WTC11 (cell line): ENCODE data around the gene ATG9B. TPM values are rescaled to one million over a fixed set of nuclear protein-coding genes. Genes with fewer than 3 reads are reported as not detected.

Source experiments
- ATAC-seq: fragments of 200-7000 bp; cut with Tn5 transposase; 2 replicates; pipeline ENCODE4 v1.10.0; 2021; ENCODE audit warnings: mild to moderate bottlenecking, moderate library complexity
- CTCF ChIA-PET: fragments of 300-600 bp; sonication (Branson Sonifier 250); formaldehyde crosslinking; loops from one replicate; lab custom pipeline; 2021; ENCODE audit warnings: antibody characterized with exemption; lab: Charles Lee
- POLR2A ChIA-PET: fragments of 350-600 bp; sonication (Branson Sonifier 250); formaldehyde crosslinking; loops from one replicate; lab custom pipeline; 2021; ENCODE audit warnings: antibody characterized with exemption; lab: Charles Lee
- DNase-seq: peaks from one replicate; pipeline ENCODE4 v3.0.0; 2021; ENCODE audit warnings: low spot score
- H3K27ac Mint-ChIP-seq: 2 replicates; pipeline ENCODE4 v1.8.0; 2021; ENCODE audit warnings: mixed read lengths
- H3K27me3 Mint-ChIP-seq: 2 replicates; pipeline ENCODE4 v1.8.0; 2021; ENCODE audit warnings: low read depth, mild to moderate bottlenecking, moderate library complexity, mixed read lengths
- H3K36me3 Mint-ChIP-seq: 2 replicates; pipeline ENCODE4 v1.8.0; 2021; ENCODE audit warnings: mixed read lengths
- H3K4me1 Mint-ChIP-seq: 2 replicates; pipeline ENCODE4 v1.8.0; 2022; ENCODE audit warnings: mixed read lengths
- H3K4me3 Mint-ChIP-seq: 2 replicates; pipeline ENCODE4 v1.8.0; 2021; ENCODE audit warnings: mild to moderate bottlenecking, moderate library complexity, mixed read lengths
- H3K9me3 Mint-ChIP-seq: 2 replicates; pipeline ENCODE4 v1.8.0; 2021; ENCODE audit warnings: mixed read lengths
- ATF3 ChIP-seq: sonication (generic); formaldehyde crosslinking; conservative IDR thresholded peaks from 2 replicates; pipeline ENCODE4 v1.8.1; 2022; ENCODE audit warnings: mild to moderate bottlenecking, missing genetic modification reagents
- CBFB ChIP-seq: sonication (generic); formaldehyde crosslinking; IDR thresholded peaks from 2 replicates; pipeline ENCODE4 v1.8.1; 2022; ENCODE audit warnings: mild to moderate bottlenecking, low read depth, missing genetic modification reagents
- E2F1 ChIP-seq: sonication (generic); formaldehyde crosslinking; IDR thresholded peaks from 2 replicates; pipeline ENCODE4 v1.8.0; 2022; ENCODE audit warnings: mild to moderate bottlenecking, missing genetic modification reagents
- E2F5 ChIP-seq: sonication (generic); formaldehyde crosslinking; IDR thresholded peaks from 2 replicates; pipeline ENCODE4 v1.8.1; 2022; ENCODE audit warnings: mild to moderate bottlenecking, moderate library complexity, missing genetic modification reagents
- ERG ChIP-seq: fragments of 250-450 bp; sonication (Bioruptor Pico); IDR thresholded peaks from 2 replicates; pipeline ENCODE4 v1.8.0; 2021; ENCODE audit warnings: mild to moderate bottlenecking
- FOXP4 ChIP-seq: sonication (generic); formaldehyde crosslinking; IDR thresholded peaks from 2 replicates; pipeline ENCODE4 v1.8.0; 2022; ENCODE audit warnings: mild to moderate bottlenecking, missing genetic modification reagents
- GABPB1 ChIP-seq: sonication (generic); formaldehyde crosslinking; IDR thresholded peaks from 2 replicates; pipeline ENCODE4 v1.8.1; 2023; ENCODE audit warnings: mild to moderate bottlenecking, missing genetic modification reagents
- GRHL2 ChIP-seq: fragments of 250-450 bp; sonication (Bioruptor Pico); IDR thresholded peaks from 2 replicates; pipeline ENCODE4 v1.8.0; 2022; ENCODE audit warnings: mild to moderate bottlenecking, moderate library complexity; ENCODE audit not compliant: insufficient replicate concordance, severe bottlenecking
- KAT7 ChIP-seq: sonication (generic); formaldehyde crosslinking; IDR thresholded peaks from 2 replicates; pipeline ENCODE4 v1.8.1; 2023; ENCODE audit warnings: missing genetic modification reagents, mild to moderate bottlenecking, borderline replicate concordance
- MYBL2 ChIP-seq: sonication (generic); formaldehyde crosslinking; IDR thresholded peaks from 2 replicates; pipeline ENCODE4 v1.8.1; 2023; ENCODE audit warnings: mild to moderate bottlenecking, moderate library complexity, missing genetic modification reagents
- NR1H2 ChIP-seq: sonication (generic); formaldehyde crosslinking; IDR thresholded peaks from 2 replicates; pipeline ENCODE4 v1.9.0; 2021; ENCODE audit warnings: mild to moderate bottlenecking, moderate library complexity, missing genetic modification reagents
- OVOL2 ChIP-seq: fragments of 250-450 bp; sonication (Bioruptor Pico); IDR thresholded peaks from 2 replicates; pipeline ENCODE4 v1.9.0; 2021; ENCODE audit warnings: mild to moderate bottlenecking, borderline replicate concordance
- RORB ChIP-seq: fragments of 250-450 bp; sonication (Bioruptor Pico); IDR thresholded peaks from 2 replicates; pipeline ENCODE4 v1.9.0; 2021; ENCODE audit warnings: mild to moderate bottlenecking
- SMAD4 ChIP-seq: sonication (generic); formaldehyde crosslinking; IDR thresholded peaks from 2 replicates; pipeline ENCODE4 v1.8.0; 2022; ENCODE audit warnings: mild to moderate bottlenecking, missing genetic modification reagents
- TCF7 ChIP-seq: sonication (generic); formaldehyde crosslinking; IDR thresholded peaks from 2 replicates; pipeline ENCODE4 v1.8.0; 2022; ENCODE audit warnings: mild to moderate bottlenecking, low read depth, missing genetic modification reagents, moderate library complexity
- ZNF121 ChIP-seq: sonication (generic); formaldehyde crosslinking; IDR thresholded peaks from 2 replicates; pipeline ENCODE4 v1.8.0; 2023; ENCODE audit warnings: missing genetic modification reagents
- ZNF263 ChIP-seq: sonication (generic); formaldehyde crosslinking; IDR thresholded peaks from 2 replicates; pipeline ENCODE4 v1.8.1; 2022; ENCODE audit warnings: low read depth, mild to moderate bottlenecking, moderate library complexity, missing genetic modification reagents
- ZNF512 ChIP-seq: sonication (generic); formaldehyde crosslinking; IDR thresholded peaks from 2 replicates; pipeline ENCODE4 v1.8.1; 2022; ENCODE audit warnings: missing genetic modification reagents, borderline replicate concordance
- ZSCAN18 ChIP-seq: fragments of 250-450 bp; sonication (Bioruptor Pico); IDR thresholded peaks from 2 replicates; pipeline ENCODE4 v2.1.2; 2022; ENCODE audit warnings: mild to moderate bottlenecking, moderate library complexity
- total RNA-seq: library from RNA; stranded (reverse); gene quantifications from 3 replicates; pipeline ENCODE4 v1.2.3, GENCODE V29; 2021

The ATG9B gene
- total RNA-seq, 1 experiment from 2014 or later: 2.4 TPM

- TF ChIP-seq RORB: no peak
- TF ChIP-seq, all 79 proteins: peak for 0
- Mint-ChIP-seq H3K27me3 (peaks cover 86% of the 10 kb centered on the region), H3K4me1 (peaks cover 47% of the 10 kb centered on the region), H3K9me3 (no peaks in the 10 kb centered on the region), H3K36me3 (no peaks in the 10 kb centered on the region), H3K27ac (no peak overlapping the region), H3K4me3 (no peak overlapping the region)
- no peak for DNase-seq
- no peak for ATAC-seq
- ChIA-PET CTCF (interaction anchor here (0.6 to 6.3 kb wide), 12 partner anchors 8 to 140 kb away, joined by 3 to 112 read pairs (median 22); partner anchors contain the start of genes ABCB8 and NOS3), POLR2A (interaction anchor here (0.9 kb wide), 1 partner anchor 25 kb away, joined by 3 read pairs; no protein-coding TSS in a partner anchor)
Observed at GRCh38 chr7:151016942-151017341, 7.4 kb downstream of the ATG9B start.

- Mint-ChIP-seq H3K36me3 (no peaks in the 10 kb centered on the region), H3K4me1 (peaks cover 47% of the 10 kb centered on the region), H3K9me3 (no peaks in the 10 kb centered on the region), H3K4me3 (no peak overlapping the region), H3K27ac (no peak overlapping the region; the same call in 1 of the 2 replicates), H3K27me3 (peaks cover 86% of the 10 kb centered on the region)
- ChIA-PET CTCF (interaction anchor here (0.6 to 6.3 kb wide), 7 partner anchors 8 to 94 kb away, joined by 3 to 112 read pairs (median 34); partner anchors contain the start of genes ABCB8 and NOS3), POLR2A (interaction anchor here (0.9 kb wide), 1 partner anchor 24 kb away, joined by 3 read pairs; no protein-coding TSS in a partner anchor)
- no peak for DNase-seq
- no peak for TF ChIP-seq ZNF512 (CRISPR knock-in tag)
- no peak for TF ChIP-seq KAT7 (CRISPR knock-in tag)
- TF ChIP-seq CBFB (CRISPR knock-in tag): no peak
- no peak for TF ChIP-seq SMAD4
- TF ChIP-seq GRHL2 (CRISPR knock-in tag): no peak
- no peak for TF ChIP-seq E2F5 (CRISPR knock-in tag)
- TF ChIP-seq FOXP4 (CRISPR knock-in tag): no peak
- TF ChIP-seq ERG: no peak
- no peak for TF ChIP-seq ZSCAN18 (CRISPR knock-in tag)
- no peak for TF ChIP-seq TCF7 (CRISPR knock-in tag)
- TF ChIP-seq MYBL2 (CRISPR knock-in tag): no peak
- TF ChIP-seq OVOL2 (CRISPR knock-in tag): no peak
- ATAC-seq: no peak
Observed at GRCh38 chr7:151016505-151016904, 7.8 kb downstream of the ATG9B start.

GRCh38 chr7:151015967-151016366 lies 8.3 kb downstream of the ATG9B start:
- CTCF ChIA-PET: interaction anchor here (3.9 to 4.7 kb wide), 2 partner anchors 11 to 17 kb away, joined by 32 to 75 read pairs; partner anchors contain the start of gene ABCB8
- ATAC-seq (no peak), DNase-seq (no peak)
- H3K4me3 Mint-ChIP-seq: no peak overlapping the region
- no peaks in the 10 kb centered on the region for H3K9me3 Mint-ChIP-seq
- no peak overlapping the region for H3K27ac Mint-ChIP-seq
- POLR2A ChIA-PET: no interaction called here
- peaks cover 48% of the 10 kb centered on the region for H3K4me1 Mint-ChIP-seq
- no peaks in the 10 kb centered on the region for H3K36me3 Mint-ChIP-seq
- H3K27me3 Mint-ChIP-seq: peaks cover 81% of the 10 kb centered on the region
- no peak for TF ChIP-seq E2F1 (CRISPR knock-in tag)
- TF ChIP-seq ZNF263 (CRISPR knock-in tag): no peak
- TF ChIP-seq ZSCAN18 (CRISPR knock-in tag): no peak
- no peak for TF ChIP-seq ZNF121 (CRISPR knock-in tag)
- no peak for TF ChIP-seq GABPB1 (CRISPR knock-in tag)
- no peak for TF ChIP-seq ATF3
- no peak for TF ChIP-seq NR1H2 (CRISPR knock-in tag)
